HG02870 (cell line): ENCODE results near the gene CHD6.

Source experiments
- ATAC-seq: cut with Tn5 transposase; IDR thresholded peaks from one replicate; pipeline ENCODE4 v1.9.1; 2021; ENCODE audit warnings: mild to moderate bottlenecking, moderate library complexity; ENCODE audit not compliant: unreplicated experiment

The CHD6 gene

DNA sequence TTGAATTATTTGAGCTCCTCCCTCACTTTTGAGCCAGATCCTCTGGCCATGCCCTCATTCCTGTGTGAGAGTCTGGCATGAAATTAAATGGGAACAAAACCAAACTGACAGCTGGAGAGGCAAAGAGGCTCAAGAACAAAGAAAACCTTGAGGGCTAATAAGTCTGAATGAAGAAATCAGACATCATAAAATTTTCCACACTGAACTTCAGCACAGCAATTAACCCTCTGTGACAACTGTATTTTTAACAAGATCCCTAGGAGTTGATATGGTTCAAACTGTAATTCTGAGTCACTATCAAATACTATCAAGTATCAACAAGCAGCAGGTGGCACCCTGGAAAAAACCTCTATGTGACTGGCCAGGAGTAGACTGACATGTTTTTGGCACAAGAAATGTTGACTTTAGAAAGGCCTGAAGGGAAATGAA lies 142.2 kb downstream of the CHD6 start:
- ATAC-seq = no peak

GRCh38 chr20:41475503-41475902 lies 142.7 kb downstream of the CHD6 start:
- no peak for ATAC-seq

GRCh38 chr20:41470362-41471095 lies 147.6 kb downstream of the CHD6 start:
- no peak for ATAC-seq

DNA sequence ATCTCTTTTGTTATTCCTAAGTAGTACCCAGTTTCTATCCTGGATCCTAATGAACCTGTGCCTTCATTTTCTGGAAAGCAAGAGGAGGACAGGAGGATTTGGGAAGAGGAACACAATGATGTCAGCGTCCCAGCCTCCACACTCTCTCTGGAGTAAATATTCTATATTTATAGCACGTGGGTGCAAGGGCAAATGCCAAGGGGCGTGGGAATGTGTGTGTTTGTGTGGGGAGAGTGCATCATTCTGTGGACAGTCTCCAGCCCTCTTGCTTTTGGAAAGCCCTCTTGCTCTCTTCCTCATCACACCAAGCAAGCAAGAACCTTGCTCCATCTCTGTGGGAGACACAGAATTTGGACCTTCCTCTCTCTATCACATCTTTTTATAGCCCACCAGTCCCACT lies 148.3 kb downstream of the CHD6 start:
- no peak for ATAC-seq

DNA sequence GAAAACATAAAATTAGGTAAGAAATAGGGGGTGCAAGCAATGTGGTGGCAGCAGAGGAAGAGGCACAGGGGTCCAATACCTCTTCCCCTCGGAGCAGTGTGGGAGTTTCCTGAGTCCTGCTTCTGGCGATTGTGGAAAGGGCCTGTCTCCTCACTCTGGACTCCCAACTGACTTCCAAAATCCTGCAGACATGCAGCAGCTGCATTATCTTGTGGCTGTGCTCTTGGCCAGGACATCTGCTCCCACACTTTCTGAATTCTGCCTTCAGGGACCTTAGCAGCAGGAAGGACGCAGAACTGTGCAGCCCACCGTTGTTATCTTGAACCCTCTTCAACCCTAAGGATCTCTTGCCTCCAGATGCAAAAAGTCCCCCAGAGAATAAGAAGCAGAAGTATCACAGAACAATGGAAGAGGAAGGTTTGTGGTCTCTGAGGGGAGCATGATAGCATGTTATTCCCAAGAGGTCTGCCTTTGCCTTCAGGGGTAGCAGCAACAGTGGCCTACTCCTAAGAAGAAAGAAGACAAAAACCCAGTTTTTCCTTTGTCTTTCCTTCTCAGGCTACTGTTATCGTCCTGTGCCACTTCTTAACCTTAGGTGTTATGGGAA lies 149.1 kb downstream of the CHD6 start:
- ATAC-seq = no peak

GRCh38 chr20:41467690-41468089 lies 150.5 kb downstream of the CHD6 start:
- no peak for ATAC-seq

DNA sequence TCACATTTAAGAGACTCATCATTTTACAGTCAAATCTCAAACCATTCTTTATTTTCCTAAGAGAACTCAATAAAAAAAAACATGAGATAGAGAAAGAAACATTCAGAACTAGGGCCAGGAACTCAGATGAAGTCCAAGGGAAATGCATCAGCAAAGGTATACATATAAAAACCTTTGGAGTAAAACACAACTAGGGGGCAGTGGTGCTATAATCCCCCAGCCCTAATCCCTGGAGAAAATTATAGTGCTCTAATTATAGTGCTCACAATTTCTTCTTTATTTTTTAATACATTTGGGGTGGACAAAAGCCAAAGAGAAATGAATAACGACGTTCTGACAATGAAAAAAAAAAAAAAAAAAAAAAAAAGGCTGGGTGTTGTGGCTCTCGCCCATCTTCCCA lies 151.0 kb downstream of the CHD6 start:
- ATAC-seq = no peak

- ATAC-seq = no peak
Observed at GRCh38 chr20:41463567-41463966, 154.6 kb downstream of the CHD6 start.

- peak; percentile 72 for ATAC-seq
Observed at GRCh38 chr20:41462372-41463161, 155.6 kb downstream of the CHD6 start.

DNA sequence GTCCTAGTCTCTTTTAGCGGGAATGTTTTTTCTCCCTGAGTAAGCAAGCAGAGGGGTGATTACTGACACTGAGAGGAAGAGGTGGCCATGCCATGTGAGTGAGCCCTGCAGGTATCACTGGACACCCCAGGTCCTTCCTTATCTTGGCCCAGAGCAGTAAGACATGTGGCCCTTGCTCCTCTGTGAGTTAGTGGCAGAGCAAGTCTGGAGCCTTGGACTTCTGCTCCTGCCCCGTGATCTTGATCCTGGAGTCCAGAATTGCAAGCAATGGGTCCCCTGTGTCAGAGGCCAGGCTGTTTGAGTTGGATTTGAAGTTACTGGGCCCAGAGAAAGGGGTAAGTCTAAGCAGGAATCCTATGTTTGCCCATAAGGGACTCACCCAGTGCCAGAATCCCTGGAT lies 159.4 kb downstream of the CHD6 start:
- no peak for ATAC-seq

- no peak for ATAC-seq
Observed at GRCh38 chr20:41457173-41457857, 160.9 kb downstream of the CHD6 start.

DNA sequence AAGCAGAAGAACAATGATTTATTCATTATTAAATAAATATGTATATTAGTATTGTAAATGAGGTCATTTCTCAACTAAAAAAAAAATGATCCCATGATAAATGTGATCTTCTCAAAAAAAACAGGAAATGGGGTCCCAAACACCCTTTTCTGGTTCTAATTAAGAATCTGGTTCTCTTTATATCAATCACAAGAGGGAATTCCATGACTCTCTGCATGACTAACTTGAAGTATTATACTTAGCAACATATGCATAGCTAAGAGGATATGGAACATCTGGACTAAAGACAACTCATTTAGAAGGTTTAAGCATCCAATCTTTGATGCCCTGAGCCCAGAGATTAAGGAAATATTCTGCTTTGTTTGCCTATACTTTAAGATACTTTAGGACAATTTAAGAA lies 161.8 kb downstream of the CHD6 start:
- no peak for ATAC-seq

- ATAC-seq = no peak
Observed at GRCh38 chr20:41454250-41454649, 163.9 kb downstream of the CHD6 start.

- ATAC-seq = no peak
Observed at GRCh38 chr20:41453010-41453950, 164.9 kb downstream of the CHD6 start.

DNA sequence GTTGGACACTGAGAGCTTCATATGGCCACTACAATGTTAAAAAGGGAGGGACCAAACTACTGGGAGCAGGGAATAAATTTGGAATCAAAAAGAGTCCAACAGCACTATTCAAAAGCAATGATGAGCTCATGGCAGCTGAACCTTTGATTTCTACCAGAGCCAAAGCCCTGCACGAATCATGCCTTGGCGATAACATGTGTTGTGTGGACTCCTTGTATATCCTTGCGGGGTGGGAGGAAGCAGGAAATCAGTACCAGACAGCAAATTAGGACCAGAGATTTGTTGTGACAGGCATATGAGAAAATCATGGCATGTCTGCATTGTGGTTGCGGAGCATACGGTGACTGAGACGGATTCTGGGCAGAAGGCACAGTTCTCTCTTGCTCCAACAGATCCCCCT lies 166.0 kb downstream of the CHD6 start:
- no peak for ATAC-seq

DNA sequence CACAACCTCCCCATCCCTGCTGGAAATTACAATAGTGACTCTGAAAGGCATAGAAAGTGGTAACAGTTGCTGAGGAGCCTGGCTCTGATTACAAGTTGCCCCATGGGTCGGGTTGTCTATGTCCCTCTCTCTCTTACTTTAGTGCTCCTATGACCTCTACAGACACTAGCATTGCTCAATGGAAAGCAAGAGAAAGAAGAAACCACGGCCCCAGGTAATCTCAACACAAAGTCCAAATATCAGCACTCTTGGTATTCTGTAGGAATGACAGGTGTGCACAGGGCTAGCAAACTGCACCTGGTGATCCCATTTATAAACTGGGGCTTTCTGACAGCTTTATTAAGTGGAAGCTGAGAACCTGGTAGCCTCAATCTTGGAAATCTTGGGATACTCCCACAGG lies 171.2 kb downstream of the CHD6 start:
- no peak for ATAC-seq

GRCh38 chr20:41446456-41446855 lies 171.7 kb downstream of the CHD6 start:
- no peak for ATAC-seq

DNA sequence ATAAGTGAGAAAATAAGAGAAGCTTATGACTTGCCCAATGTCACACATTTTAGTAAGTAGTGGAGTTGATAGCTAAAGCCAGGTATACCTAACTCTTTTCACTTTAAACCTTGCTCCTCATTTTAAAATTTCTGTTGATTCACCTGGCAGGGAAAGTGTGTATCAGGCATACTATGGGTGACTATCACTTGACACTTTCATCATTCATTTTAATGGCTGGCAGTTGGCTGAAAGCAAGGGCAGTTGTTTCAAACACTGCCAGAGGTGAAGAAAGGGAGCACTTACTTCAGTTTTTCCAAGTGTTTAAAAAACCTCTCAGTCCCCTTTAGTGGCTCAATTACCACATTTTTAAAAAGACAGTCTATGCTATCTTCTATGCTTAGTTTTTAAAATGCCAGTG lies 173.4 kb downstream of the CHD6 start:
- no peak for ATAC-seq

DNA sequence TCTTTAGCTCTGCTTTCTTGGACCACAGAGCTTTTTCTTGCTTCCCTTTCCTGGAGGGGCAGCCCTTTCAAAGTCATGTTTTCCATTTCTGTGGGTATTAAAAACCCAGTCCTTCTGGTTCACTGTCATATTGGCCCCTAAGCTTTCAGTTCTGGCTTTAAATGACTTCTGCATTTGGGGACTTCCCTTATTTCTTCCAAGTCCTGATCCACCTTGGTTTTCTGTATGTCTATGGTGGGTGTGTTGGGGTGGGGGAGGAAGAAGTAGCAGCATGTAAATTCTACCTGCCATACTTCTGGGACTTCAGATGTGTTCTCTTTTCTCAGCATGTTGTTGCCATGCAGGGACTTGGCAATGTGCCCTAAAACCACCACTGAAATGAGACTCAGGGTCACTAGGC lies 174.5 kb downstream of the CHD6 start:
- ATAC-seq = peak; percentile 78

DNA sequence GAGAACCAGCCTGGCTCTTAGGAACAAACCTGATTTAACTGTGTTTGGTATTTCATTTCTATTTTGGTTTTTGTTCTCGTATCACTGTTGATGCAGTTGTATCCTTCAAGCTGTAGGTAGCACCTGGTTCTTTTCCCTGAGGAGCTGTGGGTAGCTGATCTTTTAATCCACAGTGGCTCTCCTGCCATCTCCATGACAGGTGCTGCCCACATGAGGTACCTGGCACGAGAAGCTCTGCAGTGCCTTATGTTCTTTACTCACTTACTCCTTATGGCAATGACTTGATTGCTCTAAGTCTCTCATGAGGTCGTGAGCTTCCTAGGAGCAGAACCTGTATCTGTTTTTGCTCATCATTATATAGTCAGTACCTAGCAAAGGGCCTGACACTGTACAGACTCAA lies 177.3 kb downstream of the CHD6 start:
- ATAC-seq = no peak
